ENCODE data around the gene CGREF1. TPM values are rescaled to one million over a fixed set of nuclear protein-coding genes. Genes with fewer than 3 reads are reported as not detected.

CGREF1 gene
- total and polyA plus RNA-seq, 4 donors = 0.98 to 16.1 (median 11.7) TPM

DNA sequence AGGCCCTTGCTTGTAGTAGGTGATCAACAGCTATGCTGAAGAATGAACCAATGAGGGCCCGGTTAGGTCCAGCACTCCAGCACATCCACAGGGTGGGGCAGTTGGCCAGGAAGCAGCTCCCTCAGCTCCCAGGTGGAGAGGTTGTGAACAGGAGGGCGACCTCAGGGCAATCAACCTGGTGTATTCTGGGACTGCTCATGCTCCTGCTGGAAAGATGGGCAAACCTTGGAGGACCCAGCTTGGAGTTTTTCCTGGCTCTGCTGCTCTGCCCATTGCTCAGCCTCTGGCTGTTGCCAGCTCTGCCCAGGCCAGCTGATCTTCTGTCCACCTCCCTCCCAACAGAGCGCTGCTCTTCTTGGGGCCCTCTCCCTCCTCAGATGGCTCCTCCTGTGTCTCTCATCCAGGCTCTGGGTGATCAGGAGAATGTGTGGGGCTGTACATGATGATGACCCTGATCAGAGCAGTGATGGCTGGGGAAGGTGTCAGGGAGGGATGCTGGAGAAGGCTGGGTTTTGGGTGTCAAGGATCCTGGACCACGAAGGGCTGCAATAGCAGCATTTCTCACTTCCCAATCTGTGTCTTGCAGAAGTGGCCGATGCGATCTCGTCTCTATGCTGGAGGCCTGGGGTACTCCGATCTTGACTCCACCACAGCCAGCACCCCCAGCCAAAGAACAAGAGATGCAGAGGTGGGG is 33.3 kb upstream of the CGREF1 start:
- no peak overlapping the region for H3K9ac ChIP-seq (ENCODE audit: low read depth in 1 of 2, low read length in 2 of 2)
- H3K36me3 ChIP-seq (ENCODE audit: control insufficient read depth in 4 of 4, insufficient read depth in 3 of 4, low read depth in 1 of 4, low read length in 3 of 4) = no peaks in the 10 kb centered on the region
- TF ChIP-seq, protein P1, sequence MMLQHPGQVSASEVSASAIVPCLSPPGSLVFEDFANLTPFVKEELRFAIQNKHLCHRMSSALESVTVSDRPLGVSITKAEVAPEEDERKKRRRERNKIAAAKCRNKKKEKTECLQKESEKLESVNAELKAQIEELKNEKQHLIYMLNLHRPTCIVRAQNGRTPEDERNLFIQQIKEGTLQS (IDR thresholded peaks at IDR 0.05) = no peak
- peak; percentile 12 to 17 for TF ChIP-seq RXRA (IDR thresholded peaks at IDR 0.05)
- TF ChIP-seq YY1 (IDR thresholded peaks at IDR 0.05) = no peak
- no peak for TF ChIP-seq GABPA (IDR thresholded peaks at IDR 0.05 in 1 of 2, conservative IDR thresholded peaks at IDR 0.05 in 1 of 2)
- TF ChIP-seq, protein P2, sequence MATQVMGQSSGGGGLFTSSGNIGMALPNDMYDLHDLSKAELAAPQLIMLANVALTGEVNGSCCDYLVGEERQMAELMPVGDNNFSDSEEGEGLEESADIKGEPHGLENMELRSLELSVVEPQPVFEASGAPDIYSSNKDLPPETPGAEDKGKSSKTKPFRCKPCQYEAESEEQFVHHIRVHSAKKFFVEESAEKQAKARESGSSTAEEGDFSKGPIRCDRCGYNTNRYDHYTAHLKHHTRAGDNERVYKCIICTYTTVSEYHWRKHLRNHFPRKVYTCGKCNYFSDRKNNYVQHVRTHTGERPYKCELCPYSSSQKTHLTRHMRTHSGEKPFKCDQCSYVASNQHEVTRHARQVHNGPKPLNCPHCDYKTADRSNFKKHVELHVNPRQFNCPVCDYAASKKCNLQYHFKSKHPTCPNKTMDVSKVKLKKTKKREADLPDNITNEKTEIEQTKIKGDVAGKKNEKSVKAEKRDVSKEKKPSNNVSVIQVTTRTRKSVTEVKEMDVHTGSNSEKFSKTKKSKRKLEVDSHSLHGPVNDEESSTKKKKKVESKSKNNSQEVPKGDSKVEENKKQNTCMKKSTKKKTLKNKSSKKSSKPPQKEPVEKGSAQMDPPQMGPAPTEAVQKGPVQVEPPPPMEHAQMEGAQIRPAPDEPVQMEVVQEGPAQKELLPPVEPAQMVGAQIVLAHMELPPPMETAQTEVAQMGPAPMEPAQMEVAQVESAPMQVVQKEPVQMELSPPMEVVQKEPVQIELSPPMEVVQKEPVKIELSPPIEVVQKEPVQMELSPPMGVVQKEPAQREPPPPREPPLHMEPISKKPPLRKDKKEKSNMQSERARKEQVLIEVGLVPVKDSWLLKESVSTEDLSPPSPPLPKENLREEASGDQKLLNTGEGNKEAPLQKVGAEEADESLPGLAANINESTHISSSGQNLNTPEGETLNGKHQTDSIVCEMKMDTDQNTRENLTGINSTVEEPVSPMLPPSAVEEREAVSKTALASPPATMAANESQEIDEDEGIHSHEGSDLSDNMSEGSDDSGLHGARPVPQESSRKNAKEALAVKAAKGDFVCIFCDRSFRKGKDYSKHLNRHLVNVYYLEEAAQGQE (IDR thresholded peaks at IDR 0.05) = peak; percentile 21
- peak; percentile 72 to 76 for TF ChIP-seq RAD21 (IDR thresholded peaks at IDR 0.05)
- TF ChIP-seq, protein P3, sequence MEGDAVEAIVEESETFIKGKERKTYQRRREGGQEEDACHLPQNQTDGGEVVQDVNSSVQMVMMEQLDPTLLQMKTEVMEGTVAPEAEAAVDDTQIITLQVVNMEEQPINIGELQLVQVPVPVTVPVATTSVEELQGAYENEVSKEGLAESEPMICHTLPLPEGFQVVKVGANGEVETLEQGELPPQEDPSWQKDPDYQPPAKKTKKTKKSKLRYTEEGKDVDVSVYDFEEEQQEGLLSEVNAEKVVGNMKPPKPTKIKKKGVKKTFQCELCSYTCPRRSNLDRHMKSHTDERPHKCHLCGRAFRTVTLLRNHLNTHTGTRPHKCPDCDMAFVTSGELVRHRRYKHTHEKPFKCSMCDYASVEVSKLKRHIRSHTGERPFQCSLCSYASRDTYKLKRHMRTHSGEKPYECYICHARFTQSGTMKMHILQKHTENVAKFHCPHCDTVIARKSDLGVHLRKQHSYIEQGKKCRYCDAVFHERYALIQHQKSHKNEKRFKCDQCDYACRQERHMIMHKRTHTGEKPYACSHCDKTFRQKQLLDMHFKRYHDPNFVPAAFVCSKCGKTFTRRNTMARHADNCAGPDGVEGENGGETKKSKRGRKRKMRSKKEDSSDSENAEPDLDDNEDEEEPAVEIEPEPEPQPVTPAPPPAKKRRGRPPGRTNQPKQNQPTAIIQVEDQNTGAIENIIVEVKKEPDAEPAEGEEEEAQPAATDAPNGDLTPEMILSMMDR (IDR thresholded peaks at IDR 0.05; ENCODE audit: low read depth, low read length, missing input control) = peak; percentile 23
- H3K4me3 ChIP-seq (ENCODE audit: low read depth in 1 of 3, low read length in 3 of 3) = no peak overlapping the region
- no peaks in the 10 kb centered on the region for H3K4me1 ChIP-seq (ENCODE audit: control insufficient read depth in 4 of 4, insufficient read depth in 4 of 4, low read length in 3 of 4)
- no peak for DNase-seq (ENCODE audit: low spot score)
- no peak overlapping the region for H3K27ac ChIP-seq (ENCODE audit: low read depth in 1 of 2, low read length in 2 of 2)
- H3K27me3 ChIP-seq (ENCODE audit: control insufficient read depth in 4 of 4, insufficient read depth in 4 of 4, low read length in 3 of 4) = no peaks in the 10 kb centered on the region
- 81% methylated on average over 8 of the region's 8 CpGs for WGBS
- H3K9me3 ChIP-seq (ENCODE audit: control insufficient read depth in 4 of 4, low read length in 3 of 4) = no peaks in the 10 kb centered on the region

DNA sequence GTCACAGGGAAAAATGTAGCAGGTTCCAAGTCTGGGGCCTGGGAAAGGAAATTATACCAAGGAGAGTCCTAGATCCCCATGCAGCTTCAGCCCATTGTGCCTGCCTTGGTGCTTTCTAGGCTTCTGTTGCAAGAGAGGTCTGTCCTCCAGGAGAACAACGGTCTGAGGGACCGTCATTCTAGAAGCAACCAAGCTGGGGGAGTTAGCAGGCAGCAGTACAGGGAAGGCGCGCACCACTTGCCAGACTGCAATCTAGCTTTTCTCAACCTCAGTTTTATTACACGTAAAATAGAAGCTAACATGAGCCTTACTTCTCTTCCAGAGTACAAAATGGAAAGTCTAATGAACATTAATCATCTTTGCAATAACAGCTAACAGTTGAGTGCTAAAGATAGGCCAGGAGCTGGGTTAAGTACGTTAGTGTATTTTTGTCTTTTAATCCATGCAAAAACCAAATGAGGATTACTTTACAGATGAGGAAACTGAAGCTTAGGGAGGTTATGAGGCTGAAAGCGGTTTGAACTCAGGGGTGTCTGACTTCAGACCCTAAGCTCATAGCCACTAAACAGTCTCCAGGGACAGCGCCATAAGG is 31.8 kb upstream of the CGREF1 start:
- TF ChIP-seq JUND (IDR thresholded peaks at IDR 0.05) = no peak
- no peak for TF ChIP-seq HNF4A (conservative IDR thresholded peaks at IDR 0.05)
- TF ChIP-seq, protein P4, sequence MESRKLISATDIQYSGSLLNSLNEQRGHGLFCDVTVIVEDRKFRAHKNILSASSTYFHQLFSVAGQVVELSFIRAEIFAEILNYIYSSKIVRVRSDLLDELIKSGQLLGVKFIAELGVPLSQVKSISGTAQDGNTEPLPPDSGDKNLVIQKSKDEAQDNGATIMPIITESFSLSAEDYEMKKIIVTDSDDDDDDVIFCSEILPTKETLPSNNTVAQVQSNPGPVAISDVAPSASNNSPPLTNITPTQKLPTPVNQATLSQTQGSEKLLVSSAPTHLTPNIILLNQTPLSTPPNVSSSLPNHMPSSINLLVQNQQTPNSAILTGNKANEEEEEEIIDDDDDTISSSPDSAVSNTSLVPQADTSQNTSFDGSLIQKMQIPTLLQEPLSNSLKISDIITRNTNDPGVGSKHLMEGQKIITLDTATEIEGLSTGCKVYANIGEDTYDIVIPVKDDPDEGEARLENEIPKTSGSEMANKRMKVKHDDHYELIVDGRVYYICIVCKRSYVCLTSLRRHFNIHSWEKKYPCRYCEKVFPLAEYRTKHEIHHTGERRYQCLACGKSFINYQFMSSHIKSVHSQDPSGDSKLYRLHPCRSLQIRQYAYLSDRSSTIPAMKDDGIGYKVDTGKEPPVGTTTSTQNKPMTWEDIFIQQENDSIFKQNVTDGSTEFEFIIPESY (IDR thresholded peaks at IDR 0.05) = no peak
- no peak for TF ChIP-seq RAD21 (IDR thresholded peaks at IDR 0.05)
- TF ChIP-seq, protein P3 (IDR thresholded peaks at IDR 0.05; ENCODE audit: low read depth, low read length, missing input control) = no peak
- 92% methylated on average over 8 of the region's 8 CpGs for WGBS
- Histone ChIP-seq H3K27me3 (ENCODE audit: control insufficient read depth in 4 of 4, insufficient read depth in 4 of 4, low read length in 3 of 4) (no peaks in the 10 kb centered on the region), H3K9ac (ENCODE audit: low read depth in 1 of 2, low read length in 2 of 2) (no peak overlapping the region), H3K9me3 (ENCODE audit: control insufficient read depth in 4 of 4, low read length in 3 of 4) (no peaks in the 10 kb centered on the region), H3K36me3 (ENCODE audit: control insufficient read depth in 4 of 4, insufficient read depth in 3 of 4, low read depth in 1 of 4, low read length in 3 of 4) (no peaks in the 10 kb centered on the region), H3K4me1 (ENCODE audit: control insufficient read depth in 4 of 4, insufficient read depth in 4 of 4, low read length in 3 of 4) (no peaks in the 10 kb centered on the region), H3K27ac (ENCODE audit: low read depth in 1 of 2, low read length in 2 of 2) (no peak overlapping the region), H3K4me3 (ENCODE audit: low read depth in 1 of 3, low read length in 3 of 3) (no peak overlapping the region)
- DNase-seq (ENCODE audit: low spot score) = no peak
